ENCODE data around the gene GNG7.
"Not testable (repeated sequence)": the region's sequence is repeated elsewhere in the genome, so short reads cannot be mapped to it uniquely, and the experiment has no call there.

Gene GNG7

DNA sequence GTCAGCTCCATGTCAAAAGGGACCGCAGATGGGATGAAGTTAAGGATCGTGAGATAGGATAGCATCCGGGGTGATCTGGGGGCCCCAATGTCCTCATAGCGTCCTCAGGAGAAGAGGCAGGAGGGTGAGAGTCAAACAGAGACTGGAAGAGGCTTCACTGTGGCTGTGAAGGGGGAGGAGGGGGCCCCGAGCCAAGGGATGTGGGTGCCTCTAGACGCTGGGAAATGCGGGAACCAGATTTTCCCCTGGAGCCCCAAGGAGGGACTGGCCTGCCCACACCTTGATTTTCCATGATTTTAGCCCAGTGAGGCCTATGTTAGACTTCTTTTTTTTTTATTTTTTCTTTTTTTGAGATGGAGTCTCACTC, 61.2 kb downstream of the GNG7 start:
- DNase-seq (ENCODE audit: low spot score): no peak

DNA sequence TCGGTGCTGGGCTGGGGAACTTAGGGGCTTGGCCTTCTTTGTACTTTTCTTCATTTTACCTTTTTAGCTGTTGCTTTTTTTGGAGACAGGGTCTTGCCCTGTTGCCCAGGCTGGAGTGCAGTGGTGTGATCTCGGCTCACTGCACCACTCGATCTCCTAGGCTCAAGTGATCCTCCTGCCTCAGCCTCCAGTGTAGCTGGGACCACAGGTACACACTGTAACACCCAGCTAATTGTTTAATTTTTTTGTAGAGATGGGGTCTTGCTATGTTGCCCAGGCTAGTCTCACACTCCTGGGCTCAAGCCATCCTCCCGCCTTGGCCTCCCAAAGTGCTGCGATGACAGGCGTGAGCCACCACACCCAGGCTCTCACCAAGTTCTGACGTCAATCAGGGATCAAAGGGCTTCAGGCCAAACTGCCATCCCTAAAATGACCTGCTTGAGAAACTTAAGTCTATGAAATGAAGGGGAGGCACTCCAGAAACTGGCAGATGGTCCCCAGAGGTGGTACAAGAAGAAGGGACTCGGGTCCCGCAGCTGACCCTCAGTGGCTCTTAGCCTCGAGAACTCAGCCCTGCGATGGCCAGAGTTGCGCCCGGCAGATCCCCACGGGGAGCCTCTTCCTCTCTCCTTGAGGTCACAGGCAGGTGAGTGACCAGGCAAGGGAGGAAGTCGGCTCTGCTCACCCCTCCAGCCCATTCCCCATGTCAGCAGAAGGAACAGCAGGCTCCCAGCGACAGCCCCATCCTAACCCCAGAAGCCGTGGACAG, 61.7 kb downstream of the GNG7 start:
- no peak for DNase-seq (ENCODE audit: low spot score)

DNA sequence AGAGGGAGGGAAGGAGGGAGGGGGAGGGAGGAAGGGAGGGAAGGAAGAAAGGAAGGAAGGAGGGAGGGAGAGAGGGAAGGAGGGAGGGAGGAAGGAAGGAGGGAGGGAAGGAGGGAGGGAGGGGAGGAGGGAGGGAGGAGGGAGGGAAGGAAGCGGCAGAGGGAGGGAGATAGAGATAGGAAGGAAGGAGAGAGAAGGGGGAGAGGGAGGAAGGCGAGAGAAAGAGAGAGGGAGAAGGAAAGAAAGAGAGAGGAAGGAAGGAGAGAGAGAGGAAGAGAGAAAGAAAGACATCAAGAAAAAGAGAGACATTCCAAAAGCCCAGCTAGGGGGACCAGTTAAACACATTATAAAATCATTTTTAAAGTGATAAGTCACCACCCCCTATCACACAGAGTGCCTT, 62.5 kb downstream of the GNG7 start:
- no peak for DNase-seq (ENCODE audit: low spot score)

- no peak for DNase-seq (ENCODE audit: low spot score)
These were observed 64.0 kb downstream of the GNG7 start for GRCh38 chr19:2638417-2638940.

DNA sequence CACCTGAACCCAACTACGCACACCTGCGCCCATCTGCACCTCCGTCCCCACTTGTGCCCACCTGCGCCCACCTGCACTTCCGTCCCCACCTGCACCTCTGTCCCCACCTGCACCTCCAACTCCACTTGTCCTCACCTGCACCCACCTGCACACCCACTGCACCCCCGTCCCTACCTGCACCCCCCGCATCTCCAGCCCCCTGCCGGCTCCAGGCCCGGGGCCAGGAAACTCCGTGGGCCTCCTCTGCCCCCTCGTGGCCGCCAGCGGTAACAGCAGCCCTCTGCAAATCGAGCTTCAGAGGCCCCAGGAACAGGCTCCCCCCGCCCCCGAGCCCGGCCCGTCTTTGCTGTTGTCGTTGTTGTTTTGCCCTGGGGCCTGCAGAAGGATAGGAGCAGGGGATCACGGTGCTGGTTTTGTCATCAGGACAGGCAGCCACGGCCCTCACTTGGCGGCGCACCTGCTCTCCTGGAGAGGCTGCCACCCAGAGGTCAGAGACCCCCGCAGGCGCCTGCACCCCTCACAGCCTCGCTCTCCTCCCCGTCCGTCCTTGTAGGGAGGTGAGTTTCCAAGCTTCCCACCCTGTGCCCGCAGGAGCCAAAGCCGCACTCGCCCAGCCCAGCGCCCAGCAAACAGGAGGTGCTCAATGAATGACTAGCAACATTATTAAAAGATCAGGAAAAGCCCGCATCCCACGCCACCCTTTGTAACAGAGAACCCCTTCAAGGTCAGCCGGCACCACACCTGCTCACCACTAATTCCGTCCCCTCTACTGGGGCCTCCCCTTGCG, 65.4 kb downstream of the GNG7 start:
- peak; percentile 87 for DNase-seq (ENCODE audit: low spot score)

DNA sequence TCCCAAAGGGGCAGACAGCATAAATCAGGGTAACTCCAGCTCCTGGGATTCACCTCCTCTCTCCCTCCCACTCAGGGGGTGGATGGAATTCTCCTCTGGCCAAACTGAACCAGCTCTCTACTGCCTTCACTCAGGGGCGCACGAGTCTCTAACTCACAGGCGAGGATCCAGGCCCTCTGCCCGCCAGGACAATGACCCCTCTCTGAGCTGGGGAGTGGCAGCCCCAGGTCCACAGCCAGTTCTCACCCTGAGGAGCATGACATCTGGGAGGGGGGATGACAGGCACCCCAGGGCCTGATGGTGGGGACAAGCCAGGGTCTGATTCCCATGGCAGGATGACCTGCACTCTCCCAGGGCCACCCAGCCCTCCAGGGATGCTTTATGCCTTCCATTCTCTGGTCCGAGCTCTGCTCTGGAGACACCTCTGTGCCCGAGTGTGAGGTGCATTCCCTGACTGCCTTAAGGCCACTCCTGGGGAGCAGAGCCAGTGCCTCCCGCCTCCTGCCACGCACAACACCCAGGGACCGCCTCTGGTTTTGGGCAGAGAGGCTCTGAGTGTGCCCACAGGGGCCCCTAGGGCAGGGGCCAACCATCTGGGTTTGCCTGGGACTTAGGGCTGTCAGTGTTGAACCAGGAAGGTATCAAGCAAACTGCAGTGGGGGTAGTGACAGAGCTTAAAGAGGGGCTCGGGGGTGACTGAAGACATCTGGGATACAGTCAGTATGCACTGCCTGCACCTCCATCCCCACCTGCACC, 66.2 kb downstream of the GNG7 start:
- DNase-seq (ENCODE audit: low spot score): no peak

DNA sequence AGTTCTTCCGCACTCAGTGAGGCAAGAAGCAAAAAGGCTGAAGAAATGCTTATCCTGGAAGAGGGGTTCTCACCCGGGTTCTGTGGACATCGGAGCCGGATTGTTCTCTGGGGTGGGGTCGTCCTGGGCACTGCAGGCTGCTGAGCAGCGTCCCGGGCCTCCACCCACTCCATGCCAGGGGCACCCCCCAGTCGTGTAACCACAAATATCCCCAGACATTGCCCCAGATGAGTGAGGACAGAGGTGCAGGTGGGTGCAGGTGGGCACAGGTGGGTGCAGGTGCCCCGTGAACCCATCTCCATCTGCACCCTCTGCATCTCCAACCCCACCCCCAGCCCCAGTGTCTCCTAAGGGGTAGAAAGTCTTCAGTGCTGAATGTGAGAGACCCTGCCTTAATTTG, 67.5 kb downstream of the GNG7 start:
- DNase-seq (ENCODE audit: low spot score): no peak

DNA sequence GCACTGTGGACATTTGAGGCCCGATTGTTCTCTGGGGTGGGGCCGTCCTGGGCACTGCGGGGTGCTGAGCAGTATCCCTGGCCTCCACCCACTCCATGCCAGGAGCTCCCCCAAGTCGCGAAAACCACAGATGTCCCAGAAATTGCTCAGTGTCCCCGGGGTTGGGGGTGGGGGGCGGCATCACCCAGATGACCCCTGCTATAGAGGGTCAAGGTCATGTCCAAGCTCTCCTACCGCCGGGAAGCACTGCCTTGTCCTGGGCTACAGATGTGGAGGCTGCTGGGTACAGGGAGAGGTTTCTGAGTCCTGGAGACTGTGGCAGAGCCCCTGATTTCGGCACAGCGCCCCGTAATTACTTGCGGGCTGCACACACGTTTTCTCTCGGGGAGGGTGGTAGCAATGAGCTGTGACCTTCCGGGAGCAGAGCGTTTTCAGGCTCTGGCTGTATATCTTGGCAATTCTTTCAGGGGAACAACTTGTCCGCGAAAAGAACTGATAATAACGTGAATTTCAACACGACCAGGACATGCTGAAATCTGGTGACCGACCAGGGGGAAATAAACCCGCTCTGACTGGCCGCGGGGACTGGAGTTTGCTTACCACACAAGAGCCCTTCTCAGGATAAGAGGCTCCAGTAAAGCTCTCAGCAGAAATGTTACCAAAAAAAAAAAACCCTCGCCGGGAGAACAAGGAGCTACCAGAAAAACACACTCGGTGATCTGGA, 68.1 kb downstream of the GNG7 start:
- DNase-seq (ENCODE audit: low spot score): no peak

DNA sequence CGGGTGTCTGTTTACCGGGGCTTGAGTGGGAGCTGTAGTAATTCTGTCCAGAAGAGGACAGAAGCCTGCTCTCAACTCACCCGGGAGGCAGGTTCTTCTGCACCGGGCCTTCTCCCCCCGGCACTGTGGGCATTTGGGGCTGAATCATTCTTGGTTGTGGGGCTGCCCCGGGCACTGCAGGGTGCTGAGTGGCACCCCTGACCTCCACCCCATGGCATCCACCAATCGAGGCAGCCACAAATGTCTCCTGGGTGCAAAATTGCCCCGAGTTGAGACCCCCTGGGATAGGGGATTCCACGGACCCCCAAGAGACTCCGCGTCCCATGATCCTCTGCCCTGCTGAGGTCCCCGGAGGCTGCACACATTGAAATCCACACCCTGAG, 68.8 kb downstream of the GNG7 start:
- DNase-seq (ENCODE audit: low spot score): no peak

- DNase-seq (ENCODE audit: low spot score): no peak
These were observed 71.2 kb downstream of the GNG7 start for GRCh38 chr19:2631213-2631821.

DNA sequence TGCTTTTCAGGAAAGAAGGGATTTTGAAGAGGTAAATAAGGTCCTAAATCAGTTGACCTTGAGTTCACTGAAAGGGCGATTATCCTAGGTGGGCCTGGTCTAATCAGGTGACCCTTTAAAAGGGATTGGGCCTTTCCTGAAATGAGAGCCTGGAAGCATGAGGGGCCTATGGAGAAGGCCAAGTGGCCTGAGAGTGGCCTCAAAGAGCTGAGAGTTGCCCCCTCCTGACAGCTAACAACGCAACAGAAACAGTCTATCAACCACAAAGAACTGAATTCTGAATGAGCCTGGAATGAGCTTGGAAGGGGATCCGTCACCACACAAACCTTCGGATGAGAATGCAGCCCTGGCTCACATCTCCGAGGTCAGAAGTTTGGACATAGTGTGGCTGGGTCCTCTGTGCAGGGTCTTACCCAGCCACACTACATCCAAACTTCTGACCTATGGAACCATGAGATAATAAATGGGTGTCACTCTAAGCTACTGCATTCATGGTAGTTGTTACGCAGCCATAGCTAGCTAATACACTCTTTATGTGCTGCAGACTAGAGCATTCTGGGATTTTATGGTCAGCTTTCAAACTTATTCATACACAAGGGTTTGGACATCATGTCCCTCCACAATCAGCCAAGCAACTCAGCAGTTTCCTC, 72.0 kb downstream of the GNG7 start:
- no peak for DNase-seq (ENCODE audit: low spot score)

DNA sequence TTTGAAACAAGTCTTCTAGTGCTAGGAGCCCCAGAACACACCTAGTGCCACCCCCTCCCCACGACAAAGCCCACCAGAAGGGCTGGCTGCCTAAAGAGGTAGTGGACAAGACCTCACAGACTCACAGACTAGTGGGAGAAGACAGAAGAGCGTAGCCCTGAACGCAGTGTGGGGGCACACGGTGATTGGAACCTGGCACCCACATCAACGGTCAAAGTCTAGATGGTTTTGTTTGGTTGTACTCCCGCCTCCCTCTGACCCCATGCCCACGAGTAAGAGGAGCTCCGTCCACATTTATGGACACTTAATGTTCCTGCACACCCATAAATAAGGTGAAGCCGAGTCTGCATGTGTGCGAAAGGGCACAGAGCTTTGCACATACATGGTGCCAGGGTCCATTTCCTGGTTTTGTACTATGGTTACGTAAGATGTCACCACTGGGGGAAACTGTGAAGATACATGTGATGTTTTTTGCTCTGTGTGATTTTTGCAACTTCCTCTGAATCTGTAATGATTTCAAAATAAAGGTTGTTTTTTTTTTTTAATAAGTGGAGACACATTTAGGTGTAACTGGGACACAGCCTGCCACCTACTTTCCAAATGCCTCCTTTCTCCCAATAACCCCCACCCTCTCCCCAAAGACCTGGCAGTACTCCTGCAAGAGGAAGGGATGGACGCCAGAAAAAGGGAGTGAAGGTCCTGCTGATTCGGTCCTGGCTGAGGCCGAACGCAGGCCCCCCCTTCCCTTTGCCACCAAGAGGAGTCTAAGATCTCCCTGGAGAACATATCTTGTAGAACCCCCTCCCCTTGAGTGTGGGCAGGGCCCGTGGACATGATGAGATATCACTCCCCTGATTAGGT, 72.8 kb downstream of the GNG7 start:
- DNase-seq (ENCODE audit: low spot score): no peak

GRCh38 chr19:2628597-2628996, 73.9 kb downstream of the GNG7 start:
- DNase-seq (ENCODE audit: low spot score): no peak

DNA sequence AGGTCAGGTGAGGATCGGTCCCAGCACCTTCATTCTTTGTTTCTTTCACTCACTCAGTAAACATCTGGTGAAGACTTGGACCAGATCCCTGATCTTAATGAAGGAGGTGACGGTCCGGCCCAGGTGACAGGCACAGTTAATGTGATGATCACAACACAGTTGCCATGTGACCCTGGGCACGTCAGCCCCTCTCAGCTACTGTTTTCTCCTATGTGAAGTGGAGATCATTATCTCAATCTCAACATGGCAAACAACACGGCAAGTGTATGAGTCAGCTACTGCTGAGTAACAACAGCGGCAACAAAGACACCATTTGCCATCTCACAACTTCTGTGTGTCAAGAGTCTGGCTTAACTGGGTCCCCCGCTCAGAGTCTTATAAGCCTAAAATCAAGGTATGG, 74.6 kb downstream of the GNG7 start:
- no peak for DNase-seq (ENCODE audit: low spot score)

- no peak for DNase-seq (ENCODE audit: low spot score)
These were observed 75.1 kb downstream of the GNG7 start for GRCh38 chr19:2627319-2627829.

DNA sequence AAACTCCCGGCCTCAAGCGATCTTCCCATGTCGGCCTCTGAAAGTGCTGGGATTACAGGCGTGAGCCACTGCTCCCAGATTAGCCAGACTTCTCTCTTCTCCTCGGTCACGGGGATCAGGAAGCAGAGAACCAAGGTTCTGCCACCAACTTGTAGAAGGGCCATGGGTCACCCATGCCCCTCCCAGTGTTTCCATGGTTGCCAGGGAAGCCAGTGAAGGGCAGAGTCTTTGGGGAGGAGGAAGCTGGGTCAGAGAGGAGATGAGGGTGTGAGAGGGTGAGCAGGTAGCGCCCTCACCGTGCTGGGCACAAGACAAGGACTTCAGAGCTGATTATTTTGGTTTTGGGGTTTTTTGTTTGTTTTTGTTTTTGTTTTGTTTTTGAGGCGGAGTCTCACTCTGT, 77.1 kb downstream of the GNG7 start:
- no peak for DNase-seq (ENCODE audit: low spot score)

DNA sequence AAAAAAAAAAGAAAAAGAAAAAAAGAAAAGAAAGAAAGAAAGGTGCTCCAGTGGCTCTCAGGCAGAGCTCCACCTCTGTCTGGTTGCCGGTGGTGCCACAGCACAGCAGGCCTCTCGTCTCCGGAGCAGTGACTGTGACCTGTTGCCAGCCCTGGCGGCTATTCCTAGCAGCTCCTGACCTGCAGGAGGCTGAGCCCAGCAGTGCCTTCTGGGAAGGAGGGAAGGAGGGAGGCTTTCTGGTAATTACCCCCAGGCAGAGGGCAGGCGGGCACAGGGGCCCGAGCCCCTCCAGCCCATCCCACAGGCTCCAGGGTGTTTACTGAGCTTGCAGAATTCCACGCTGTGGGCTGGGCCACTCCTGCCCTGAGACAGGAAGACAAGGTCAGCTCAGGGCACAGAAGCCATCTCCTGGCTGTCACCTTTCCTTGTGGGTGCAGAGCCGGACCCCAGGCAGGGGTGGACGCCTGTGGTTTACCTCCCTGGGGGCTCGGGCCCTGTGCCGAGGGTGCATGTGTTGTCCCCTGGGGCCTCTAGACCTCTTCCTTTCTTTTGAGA, 77.9 kb downstream of the GNG7 start:
- peak; percentile 67 for DNase-seq (ENCODE audit: low spot score)

DNA sequence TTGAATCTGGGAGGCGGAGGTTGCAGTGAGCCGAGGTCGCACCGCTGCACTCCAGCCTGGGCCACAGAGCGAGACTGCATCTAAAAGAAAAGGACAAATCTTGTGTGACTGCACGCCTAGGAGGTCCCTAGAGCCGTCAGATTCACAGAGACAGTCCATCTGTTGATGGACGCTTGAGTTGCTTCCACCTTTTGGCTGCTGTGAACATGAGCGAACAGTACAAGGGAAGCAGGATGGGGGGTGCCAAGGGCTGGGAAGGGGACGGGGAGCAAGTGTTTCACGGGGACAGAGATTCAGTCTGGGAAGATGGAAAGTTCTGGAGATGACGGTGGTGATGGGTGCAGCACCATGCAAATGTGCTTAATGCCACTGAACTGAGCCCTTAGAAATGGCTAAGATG, 78.7 kb downstream of the GNG7 start:
- no peak for DNase-seq (ENCODE audit: low spot score)

DNA sequence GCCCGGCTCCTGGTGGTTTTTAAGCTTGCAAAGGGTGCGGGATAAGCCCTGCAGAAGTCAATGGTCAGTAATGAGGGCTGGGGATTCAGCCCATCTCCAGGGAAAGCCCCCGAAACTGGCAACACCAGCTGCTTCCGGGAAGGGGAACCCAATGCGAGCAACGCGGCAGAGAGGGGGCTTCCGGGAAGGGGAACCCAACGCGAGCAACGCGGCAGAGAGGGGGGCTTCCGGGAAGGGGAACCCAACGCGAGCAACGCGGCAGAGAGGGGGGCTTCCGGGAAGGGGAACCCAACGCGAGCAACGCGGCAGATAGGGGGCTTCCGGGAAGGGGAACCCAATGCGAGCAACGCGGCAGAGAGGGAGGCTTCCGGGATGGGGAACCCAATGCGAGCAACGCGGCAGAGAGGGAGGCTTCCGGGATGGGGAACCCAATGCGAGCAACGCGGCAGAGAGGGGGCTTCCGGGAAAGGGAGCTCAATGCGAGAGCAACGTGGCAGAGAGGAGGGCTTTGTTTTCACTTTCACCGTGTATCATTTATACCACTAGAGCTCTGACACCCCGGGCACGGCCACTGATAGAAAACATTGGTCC, 80.0 kb downstream of the GNG7 start:
- not testable (repeated sequence) for DNase-seq (ENCODE audit: low spot score)

Data from ecto neural progenitor cell (in vitro differentiated cells).